GM21515 (cell line): ENCODE results near the gene ASPHD1.
A peak's percentile ranks its signal among the peaks of the same experiment; 100 is the strongest.
"Not testable (repeated sequence)": the region's sequence is repeated elsewhere in the genome, so short reads cannot be mapped to it uniquely, and the experiment has no call there.

Experiments used
- ATAC-seq: cut with Tn5 transposase; IDR thresholded peaks from one replicate; pipeline ENCODE4 v1.9.1; 2021; ENCODE audit not compliant: unreplicated experiment

Gene ASPHD1

GRCh38 chr16:29900102-29900887 lies at the start of gene ASPHD1:
ASPHD1 (plus strand) TSS chr16:29900488; CDS start chr16:29900972, 484 bp downstream.
- ATAC-seq: no peak

- ATAC-seq: no peak
Observed at GRCh38 chr16:29850998-29851397, 49.3 kb upstream of the ASPHD1 start.

- no peak for ATAC-seq
Observed at GRCh38 chr16:29852654-29853053, 47.6 kb upstream of the ASPHD1 start.

GRCh38 chr16:29854520-29855100 lies 45.7 kb upstream of the ASPHD1 start:
- ATAC-seq: no peak

GRCh38 chr16:29857133-29857760 lies 43.0 kb upstream of the ASPHD1 start:
- ATAC-seq: no peak

- ATAC-seq: no peak
Observed at GRCh38 chr16:29858149-29858849, 42.0 kb upstream of the ASPHD1 start.

GRCh38 chr16:29858974-29859373 lies 41.3 kb upstream of the ASPHD1 start:
- ATAC-seq: no peak

GRCh38 chr16:29860218-29860617 lies 40.1 kb upstream of the ASPHD1 start:
- ATAC-seq: no peak

GRCh38 chr16:29862383-29862883 lies 37.9 kb upstream of the ASPHD1 start:
- ATAC-seq: no peak

- ATAC-seq: peak; percentile 88
Observed at GRCh38 chr16:29862884-29863668, 37.2 kb upstream of the ASPHD1 start, which contains the start of gene CDIPT. CDIPT (minus strand) TSS chr16:29863226; CDS start chr16:29862857, 369 bp downstream.

- no peak for ATAC-seq
Observed at GRCh38 chr16:29863669-29863984, 36.7 kb upstream of the ASPHD1 start.

GRCh38 chr16:29864205-29864604 lies 36.1 kb upstream of the ASPHD1 start:
- ATAC-seq: no peak

GRCh38 chr16:29868396-29869009 lies 31.8 kb upstream of the ASPHD1 start:
- ATAC-seq: no peak

- ATAC-seq: not testable (repeated sequence)
Observed at GRCh38 chr16:29869067-29869466, 31.2 kb upstream of the ASPHD1 start.

GRCh38 chr16:29871822-29872546 lies 28.3 kb upstream of the ASPHD1 start:
- no peak for ATAC-seq

- no peak for ATAC-seq
Observed at GRCh38 chr16:29873319-29873718, 27.0 kb upstream of the ASPHD1 start.

GRCh38 chr16:29875206-29875605 lies 25.1 kb upstream of the ASPHD1 start:
- no peak for ATAC-seq

GRCh38 chr16:29876217-29876593 lies 24.1 kb upstream of the ASPHD1 start:
- no peak for ATAC-seq

GRCh38 chr16:29876594-29877249 lies 23.6 kb upstream of the ASPHD1 start:
- no peak for ATAC-seq
